Measurements from ENCODE around the gene LGMN. TPM values are rescaled to one million over a fixed set of nuclear protein-coding genes. Genes with fewer than 3 reads are reported as not detected.

The LGMN gene
- total RNA-seq, 1 experiment from 2014 or later: 20.0 TPM

DNA sequence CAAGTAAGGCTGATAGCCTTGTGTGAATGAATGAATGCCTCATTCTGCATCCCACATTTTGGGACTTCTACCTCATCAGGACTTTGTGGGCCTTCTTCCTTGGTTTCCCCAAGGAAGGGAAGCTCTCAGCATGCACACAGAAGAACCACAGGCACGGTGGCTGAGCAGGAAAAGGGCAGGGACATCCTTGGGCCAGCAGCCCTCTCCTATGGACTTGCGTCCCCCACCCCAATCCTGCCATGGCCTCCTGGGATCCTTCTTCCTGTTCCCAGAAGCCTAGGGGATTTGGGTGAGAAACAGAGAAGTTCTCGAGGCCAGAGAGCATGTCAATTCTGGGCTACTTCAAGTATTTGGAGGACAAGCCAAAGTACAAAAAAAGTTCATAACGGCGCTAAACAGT, 69.7 kb downstream of the LGMN start:
- no peak overlapping the region for H3K27ac Mint-ChIP-seq (ENCODE audit: low read depth, unreplicated experiment)
- CTCF ChIA-PET: interaction anchor here (0.7 kb wide), 1 partner anchor 9 kb away, joined by 3 read pairs; no protein-coding TSS in a partner anchor
- H3K36me3 Mint-ChIP-seq (ENCODE audit: insufficient read depth, unreplicated experiment): peaks cover 8% of the 10 kb centered on the region
- intact Hi-C loops (cut with micrococcal nuclease): no loop called here
- TF ChIP-seq, protein P1, sequence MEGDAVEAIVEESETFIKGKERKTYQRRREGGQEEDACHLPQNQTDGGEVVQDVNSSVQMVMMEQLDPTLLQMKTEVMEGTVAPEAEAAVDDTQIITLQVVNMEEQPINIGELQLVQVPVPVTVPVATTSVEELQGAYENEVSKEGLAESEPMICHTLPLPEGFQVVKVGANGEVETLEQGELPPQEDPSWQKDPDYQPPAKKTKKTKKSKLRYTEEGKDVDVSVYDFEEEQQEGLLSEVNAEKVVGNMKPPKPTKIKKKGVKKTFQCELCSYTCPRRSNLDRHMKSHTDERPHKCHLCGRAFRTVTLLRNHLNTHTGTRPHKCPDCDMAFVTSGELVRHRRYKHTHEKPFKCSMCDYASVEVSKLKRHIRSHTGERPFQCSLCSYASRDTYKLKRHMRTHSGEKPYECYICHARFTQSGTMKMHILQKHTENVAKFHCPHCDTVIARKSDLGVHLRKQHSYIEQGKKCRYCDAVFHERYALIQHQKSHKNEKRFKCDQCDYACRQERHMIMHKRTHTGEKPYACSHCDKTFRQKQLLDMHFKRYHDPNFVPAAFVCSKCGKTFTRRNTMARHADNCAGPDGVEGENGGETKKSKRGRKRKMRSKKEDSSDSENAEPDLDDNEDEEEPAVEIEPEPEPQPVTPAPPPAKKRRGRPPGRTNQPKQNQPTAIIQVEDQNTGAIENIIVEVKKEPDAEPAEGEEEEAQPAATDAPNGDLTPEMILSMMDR (IDR thresholded peaks at IDR 0.05; ENCODE audit: unreplicated experiment): no peak
- POLR2A ChIA-PET: no interaction called here
- BruUV-seq (replicated peaks): no TSS peak
- H3K4me3 Mint-ChIP-seq (ENCODE audit: unreplicated experiment): no peak overlapping the region
- H3K4me1 Mint-ChIP-seq (ENCODE audit: insufficient read depth, unreplicated experiment): peaks cover 5% of the 10 kb centered on the region
- no peak for DNase-seq (ENCODE audit: unreplicated experiment)
- H3K27me3 Mint-ChIP-seq (ENCODE audit: insufficient read depth, unreplicated experiment): no peaks in the 10 kb centered on the region
- H3K9me3 Mint-ChIP-seq (ENCODE audit: unreplicated experiment): no peaks in the 10 kb centered on the region

DNA sequence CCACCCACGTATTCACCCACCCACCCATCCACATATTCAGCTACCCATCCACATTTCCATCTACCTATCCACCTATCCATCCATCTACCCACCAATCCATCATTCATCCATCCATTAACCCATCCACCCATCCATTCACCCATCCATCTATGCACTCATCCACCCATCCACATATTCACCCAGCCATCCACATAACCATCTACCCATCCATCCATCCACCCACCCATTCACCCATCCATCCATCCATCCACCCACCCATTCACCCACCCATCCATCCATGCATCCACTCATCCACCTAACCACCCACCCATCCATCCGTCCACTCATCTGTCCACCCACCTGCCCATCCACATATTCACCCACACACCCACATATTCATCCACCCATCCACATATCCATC, 70.5 kb downstream of the LGMN start:
- POLR2A ChIA-PET: no interaction called here

DNA sequence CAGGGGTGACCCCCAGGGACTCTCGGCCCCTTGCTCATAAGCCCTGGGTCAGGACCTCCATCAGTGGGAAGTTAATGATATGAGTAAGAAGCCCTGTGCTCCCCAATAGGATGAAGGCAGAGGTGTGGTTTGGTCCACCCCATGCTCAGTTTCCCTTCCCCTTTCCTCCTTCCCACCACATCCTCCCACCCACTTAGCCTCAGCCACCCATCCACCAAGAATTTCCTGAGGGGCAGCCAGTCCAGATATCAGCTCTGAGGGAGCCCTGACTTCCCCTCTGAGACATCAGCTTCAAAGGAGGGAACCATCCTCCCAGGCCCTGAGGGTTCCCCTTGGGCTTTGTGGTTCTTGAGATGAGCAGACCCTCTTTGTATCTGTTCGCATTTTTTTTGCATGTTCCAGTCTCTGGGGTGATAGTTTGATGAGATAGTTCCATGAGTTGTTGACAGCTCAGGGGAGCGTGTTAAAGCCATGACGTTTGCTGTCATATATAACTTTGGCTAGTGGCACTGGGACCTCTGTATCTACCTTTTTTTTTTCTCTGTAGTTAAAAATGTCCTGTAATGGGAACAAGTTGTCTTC, 71.2 kb downstream of the LGMN start:
- Mint-ChIP-seq H3K27ac (ENCODE audit: low read depth, unreplicated experiment) (no peak overlapping the region), H3K4me1 (ENCODE audit: insufficient read depth, unreplicated experiment) (peaks cover 5% of the 10 kb centered on the region), H3K9me3 (ENCODE audit: unreplicated experiment) (no peaks in the 10 kb centered on the region), H3K4me3 (ENCODE audit: unreplicated experiment) (no peak overlapping the region), H3K36me3 (ENCODE audit: insufficient read depth, unreplicated experiment) (peaks cover 8% of the 10 kb centered on the region), H3K27me3 (ENCODE audit: insufficient read depth, unreplicated experiment) (no peaks in the 10 kb centered on the region)
- intact Hi-C loops (cut with micrococcal nuclease): no loop called here
- no peak for DNase-seq (ENCODE audit: unreplicated experiment)
- ChIA-PET POLR2A (interaction anchor here (0.6 to 0.7 kb wide), 4 partner anchors 56 to 459 kb away, joined by 3 to 4 read pairs (median 3); no protein-coding TSS in a partner anchor), CTCF (interaction anchor here (1.0 kb wide), 1 partner anchor 9 kb away, joined by 7 read pairs; no protein-coding TSS in a partner anchor)
- TF ChIP-seq, protein P1 (IDR thresholded peaks at IDR 0.05; ENCODE audit: unreplicated experiment): no peak
- BruUV-seq (replicated peaks): no TSS peak

More for the DNA sequence above, 70.5 kb downstream of the LGMN start:
- TF ChIP-seq, protein P1 (IDR thresholded peaks at IDR 0.05; ENCODE audit: unreplicated experiment): no peak
- H3K9me3 Mint-ChIP-seq (ENCODE audit: unreplicated experiment): no peaks in the 10 kb centered on the region
- no peaks in the 10 kb centered on the region for H3K27me3 Mint-ChIP-seq (ENCODE audit: insufficient read depth, unreplicated experiment)
- H3K4me3 Mint-ChIP-seq (ENCODE audit: unreplicated experiment): no peak overlapping the region
- BruUV-seq (replicated peaks): no TSS peak
- peaks cover 5% of the 10 kb centered on the region for H3K4me1 Mint-ChIP-seq (ENCODE audit: insufficient read depth, unreplicated experiment)
- no peak overlapping the region for H3K27ac Mint-ChIP-seq (ENCODE audit: low read depth, unreplicated experiment)
- intact Hi-C loops (cut with micrococcal nuclease): no loop called here
- no peak for DNase-seq (ENCODE audit: unreplicated experiment)
- CTCF ChIA-PET: interaction anchor here (0.6 kb wide), 1 partner anchor 134 kb away, joined by 3 read pairs; no protein-coding TSS in a partner anchor
- H3K36me3 Mint-ChIP-seq (ENCODE audit: insufficient read depth, unreplicated experiment): peaks cover 8% of the 10 kb centered on the region

DNA sequence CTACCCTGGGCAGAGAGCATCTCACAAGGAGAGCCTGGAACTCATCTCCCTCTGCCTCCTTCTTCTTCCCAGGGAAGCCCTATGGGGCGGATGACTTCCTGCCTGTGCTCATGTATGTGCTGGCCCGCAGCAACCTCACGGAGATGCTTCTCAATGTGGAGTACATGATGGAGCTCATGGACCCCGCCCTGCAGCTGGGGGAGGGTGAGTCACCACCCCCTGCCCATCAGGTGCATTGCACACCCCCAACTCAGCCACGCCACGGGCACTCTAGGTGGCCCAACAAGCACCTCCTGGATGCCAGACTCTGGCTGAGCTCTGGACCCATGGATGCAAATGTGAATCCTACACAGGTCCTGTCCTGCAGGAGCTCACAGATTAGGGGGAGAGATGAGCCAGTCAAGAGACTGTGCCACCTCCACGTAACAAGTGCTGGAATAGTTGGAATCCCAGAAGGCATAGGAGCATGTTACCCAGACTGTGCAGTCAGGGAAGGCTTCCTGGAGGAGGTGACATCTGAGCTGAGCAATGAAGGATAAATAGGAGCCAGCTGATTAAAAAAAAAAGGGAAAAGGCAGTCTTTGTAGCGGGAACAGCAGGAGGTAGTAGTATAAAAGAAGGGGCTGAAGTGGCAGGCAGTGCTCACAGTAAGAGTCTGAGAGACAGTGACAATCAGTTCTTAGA, 71.9 kb downstream of the LGMN start:
- intact Hi-C loops (cut with micrococcal nuclease): no loop called here
- Mint-ChIP-seq H3K9me3 (ENCODE audit: unreplicated experiment) (no peaks in the 10 kb centered on the region), H3K36me3 (ENCODE audit: insufficient read depth, unreplicated experiment) (peaks cover 8% of the 10 kb centered on the region), H3K27me3 (ENCODE audit: insufficient read depth, unreplicated experiment) (no peaks in the 10 kb centered on the region), H3K4me1 (ENCODE audit: insufficient read depth, unreplicated experiment) (peaks cover 5% of the 10 kb centered on the region), H3K27ac (ENCODE audit: low read depth, unreplicated experiment) (no peak overlapping the region), H3K4me3 (ENCODE audit: unreplicated experiment) (no peak overlapping the region)
- BruUV-seq (replicated peaks): no TSS peak
- DNase-seq (ENCODE audit: unreplicated experiment): no peak
- POLR2A ChIA-PET: interaction anchor here (0.6 to 0.7 kb wide), 2 partner anchors 79 to 458 kb away, joined by 3 read pairs; no protein-coding TSS in a partner anchor
- TF ChIP-seq, protein P1 (IDR thresholded peaks at IDR 0.05; ENCODE audit: unreplicated experiment): no peak
- CTCF ChIA-PET: interaction anchor here (0.6 to 1.2 kb wide), 3 partner anchors 10 to 45 kb away, joined by 3 to 7 read pairs (median 3); no protein-coding TSS in a partner anchor
